ENCODE measurements around the gene SNX24.
"Not testable (repeated sequence)": the region's sequence is repeated elsewhere in the genome, so short reads cannot be mapped to it uniquely, and the experiment has no call there.

Gene SNX24

DNA sequence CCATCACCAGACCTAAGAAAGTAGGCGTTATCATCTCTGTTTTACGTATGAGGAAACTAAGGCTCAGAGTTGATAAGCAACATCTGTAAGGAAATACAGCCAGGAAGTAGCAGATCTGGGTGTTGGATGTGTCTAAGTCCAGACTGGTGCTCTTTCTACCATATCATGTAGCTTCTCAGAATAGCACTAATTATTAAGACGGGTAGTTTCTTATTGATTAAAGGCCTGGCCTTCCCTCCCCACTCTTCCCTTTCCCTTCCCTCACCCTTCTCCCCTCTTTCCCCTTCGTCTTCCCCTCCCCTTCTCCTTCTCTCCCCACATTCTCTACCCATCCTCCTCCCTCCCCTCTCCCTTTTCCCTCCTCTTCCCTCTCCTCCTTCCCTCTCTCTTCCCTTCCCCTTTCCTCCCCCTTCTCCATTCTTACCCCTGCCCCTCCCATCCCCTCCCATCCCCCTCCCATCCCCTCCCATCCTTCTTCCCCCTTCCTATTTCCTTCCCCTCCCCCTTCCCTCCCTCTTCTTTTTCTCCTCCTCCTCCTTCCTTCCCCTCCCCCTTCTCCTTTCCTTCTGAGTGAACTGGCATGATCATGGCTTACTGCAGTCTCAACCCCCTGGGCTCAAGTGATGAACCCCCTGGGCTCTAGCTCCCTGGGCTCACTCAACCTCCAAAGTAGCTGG lies 79.4 kb downstream of the SNX24 start:
- DNase-seq = no peak

DNA sequence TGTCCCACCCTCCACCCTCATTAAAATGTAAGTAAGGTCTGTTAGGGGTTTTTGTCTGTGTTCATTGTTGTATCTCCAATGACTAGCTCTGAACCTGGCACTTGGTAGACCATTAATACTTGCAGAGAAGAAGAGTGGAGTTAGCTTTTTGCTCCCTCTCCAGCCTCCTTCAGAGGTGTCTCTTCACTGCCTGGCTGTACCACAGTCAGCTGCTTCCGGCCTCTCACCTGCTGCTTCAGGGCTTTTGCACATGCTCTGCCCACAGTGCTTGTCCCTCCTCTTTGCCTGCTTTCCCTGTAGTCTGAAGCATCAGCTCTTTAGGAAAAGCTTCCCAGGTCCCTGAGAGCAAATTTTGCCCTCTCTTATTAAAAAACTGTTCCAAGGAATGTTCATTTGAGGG lies 83.6 kb downstream of the SNX24 start:
- DNase-seq = no peak

- DNase-seq = no peak
Measured at GRCh38 chr5:122929980-122930379, 84.6 kb downstream of the SNX24 start.

GRCh38 chr5:122933956-122934355 lies 88.5 kb downstream of the SNX24 start:
- DNase-seq = no peak

GRCh38 chr5:122936088-122936487 lies 90.7 kb downstream of the SNX24 start:
- DNase-seq = no peak

- DNase-seq = no peak
Measured at GRCh38 chr5:122937914-122938313, 92.5 kb downstream of the SNX24 start.

- no peak for DNase-seq
Measured at GRCh38 chr5:122940890-122941289, 95.5 kb downstream of the SNX24 start.

GRCh38 chr5:122941737-122942136 lies 96.3 kb downstream of the SNX24 start:
- no peak for DNase-seq

DNA sequence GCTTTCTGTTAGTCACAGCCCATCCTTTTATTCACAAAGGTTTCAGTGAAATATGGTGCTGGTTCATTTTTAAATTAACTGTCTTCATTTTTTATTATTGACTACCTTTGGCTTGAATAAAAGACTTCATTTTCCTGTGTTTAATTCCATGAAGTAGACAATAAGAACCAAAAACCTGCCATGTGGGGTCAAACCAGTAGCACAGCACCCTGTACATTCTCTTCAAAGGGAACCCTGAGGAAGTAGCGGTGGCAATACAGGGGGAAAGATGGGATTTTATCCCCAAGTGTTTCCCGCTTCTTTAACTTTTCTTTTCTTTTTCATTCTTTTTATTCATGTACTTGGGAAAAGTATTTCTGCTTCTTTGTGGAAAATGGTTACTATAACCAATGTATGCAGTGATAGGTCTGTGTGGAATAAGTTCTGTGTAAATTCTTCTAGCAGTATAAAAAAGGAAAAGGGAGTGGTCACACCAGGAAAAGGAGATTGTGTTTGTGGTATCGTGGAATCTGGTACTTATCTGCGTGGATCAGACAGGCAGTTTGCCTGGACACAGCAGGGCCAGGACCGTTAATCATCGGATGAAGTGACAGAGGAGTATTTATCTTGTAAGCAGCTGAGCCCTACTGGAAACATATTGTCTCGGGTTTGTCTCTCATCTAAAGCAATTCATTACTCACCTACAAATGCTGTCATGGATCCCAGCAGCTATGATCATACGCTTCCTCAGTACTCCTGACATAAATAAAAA lies 96.9 kb downstream of the SNX24 start:
- DNase-seq = no peak

- no peak for DNase-seq
Measured at GRCh38 chr5:122943050-122943698, 97.8 kb downstream of the SNX24 start.

DNA sequence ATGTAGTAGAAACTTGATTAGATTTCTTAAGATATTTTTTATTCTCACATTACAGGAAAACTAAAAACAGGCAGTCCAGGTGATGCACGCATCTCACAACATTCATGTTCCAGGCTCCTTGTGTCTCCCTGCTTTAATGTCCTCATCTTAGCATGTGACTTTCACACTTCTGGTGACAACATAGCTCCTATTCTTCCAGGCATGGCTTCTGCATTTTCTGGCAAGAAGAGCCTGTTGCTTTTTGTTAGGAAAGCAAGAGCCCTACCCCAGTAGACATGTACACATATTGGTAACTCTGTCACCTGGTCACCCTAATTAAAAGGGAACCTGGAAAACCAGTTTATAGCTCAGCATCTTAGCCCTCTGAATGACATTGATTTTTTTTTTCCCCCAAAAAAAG lies 98.6 kb downstream of the SNX24 start:
- no peak for DNase-seq

- DNase-seq = no peak
Measured at GRCh38 chr5:122947372-122947771, 102.0 kb downstream of the SNX24 start.

DNA sequence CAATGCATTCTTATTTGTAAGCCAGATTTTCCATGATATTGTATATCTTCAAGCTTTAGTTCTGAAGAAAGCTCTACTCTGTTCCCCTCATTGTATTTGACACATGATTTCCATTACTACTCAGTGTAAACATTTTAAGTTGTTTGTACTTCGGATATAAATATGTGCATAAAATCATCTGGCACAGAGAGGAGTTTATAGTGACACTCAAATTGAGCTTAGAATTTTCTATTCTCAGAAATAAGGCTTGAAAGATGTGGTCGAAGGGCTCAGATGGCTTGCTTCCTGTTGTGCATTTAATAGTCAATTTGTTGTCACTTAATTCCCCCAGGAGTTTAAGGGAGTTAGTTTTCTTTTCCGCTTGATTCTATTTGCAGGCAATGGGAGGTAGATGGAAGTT lies 102.4 kb downstream of the SNX24 start:
- DNase-seq = no peak

DNA sequence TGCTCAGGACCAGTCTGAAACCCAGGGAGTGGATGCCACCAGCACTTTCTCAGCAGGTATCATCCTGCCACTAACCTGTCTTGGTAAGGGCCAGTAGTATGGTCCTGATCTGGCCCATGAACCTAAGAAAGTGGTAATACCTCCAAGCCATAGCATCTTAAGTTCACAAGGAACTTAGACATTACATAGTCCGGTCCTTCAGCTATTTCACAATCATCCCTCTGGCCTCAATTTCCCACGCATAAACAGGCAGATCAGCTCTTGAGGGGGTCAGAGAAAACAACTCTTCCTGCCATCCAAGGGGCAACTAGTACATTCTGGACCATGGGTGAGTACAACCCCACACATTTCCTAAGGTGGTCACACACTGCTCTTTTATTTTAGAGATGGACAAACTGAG lies 102.9 kb downstream of the SNX24 start:
- no peak for DNase-seq

DNA sequence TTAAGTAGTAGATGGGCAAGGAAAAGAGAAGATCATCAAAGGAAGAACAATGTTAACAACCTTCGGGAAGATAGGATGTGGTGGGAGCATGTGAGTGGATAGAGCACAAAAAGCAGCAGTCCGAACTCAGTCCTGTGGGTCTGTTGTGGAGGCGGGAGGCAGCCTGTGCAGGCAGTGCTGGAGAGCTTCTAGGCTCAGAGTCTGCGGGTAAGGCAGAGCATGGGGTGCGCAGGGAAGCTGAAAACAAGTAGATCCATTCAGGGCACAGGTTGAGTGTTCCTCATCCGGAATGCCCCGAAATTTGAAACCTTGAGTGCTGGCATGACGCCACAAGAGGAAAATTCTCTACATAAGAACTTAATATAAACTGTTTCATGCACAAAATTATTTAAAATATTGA lies 106.2 kb downstream of the SNX24 start:
- DNase-seq = no peak

GRCh38 chr5:122954719-122955118 lies 109.3 kb downstream of the SNX24 start:
- no peak for DNase-seq

DNA sequence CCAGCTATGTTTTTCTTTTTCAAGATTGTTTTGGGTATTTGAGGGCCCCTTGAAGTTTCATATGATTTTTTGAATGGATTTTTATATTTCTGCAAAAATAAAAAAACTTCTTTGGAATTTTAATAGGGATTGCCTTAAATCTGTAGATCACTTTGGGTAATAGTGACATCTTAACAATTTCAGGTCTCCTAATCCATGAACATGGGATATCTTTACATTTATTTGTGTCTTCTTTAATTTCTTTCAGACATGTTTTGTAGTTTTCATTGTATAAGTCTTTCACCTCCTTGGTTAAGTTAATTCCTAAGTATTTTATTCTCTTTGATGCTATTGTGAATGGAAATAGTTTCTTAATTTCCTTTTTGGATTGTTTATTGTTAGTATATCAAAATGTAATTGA lies 112.0 kb downstream of the SNX24 start:
- DNase-seq = no peak

- DNase-seq = no peak
Measured at GRCh38 chr5:122959740-122960445, 114.5 kb downstream of the SNX24 start.

DNA sequence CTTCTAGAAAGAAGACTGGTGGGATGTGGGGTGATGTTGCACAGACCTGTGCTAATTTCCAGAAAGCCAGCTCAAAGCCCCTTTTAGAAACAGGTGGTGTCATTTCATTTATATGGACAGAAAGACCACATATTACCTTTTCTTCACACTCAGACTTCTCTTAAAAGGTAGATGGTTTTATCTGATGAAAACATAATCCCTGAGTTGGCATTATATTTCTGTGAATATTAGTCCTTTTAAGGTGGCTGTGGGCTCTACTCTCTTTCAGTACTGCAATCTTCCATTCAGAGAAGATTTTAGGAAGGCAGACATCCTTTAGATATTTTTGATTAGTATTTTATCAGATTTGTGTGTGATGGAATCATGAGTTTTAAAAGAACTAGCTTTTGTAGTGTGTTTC lies 117.9 kb downstream of the SNX24 start:
- no peak for DNase-seq

GRCh38 chr5:122965111-122965510 lies 119.7 kb downstream of the SNX24 start:
- DNase-seq = no peak

DNA sequence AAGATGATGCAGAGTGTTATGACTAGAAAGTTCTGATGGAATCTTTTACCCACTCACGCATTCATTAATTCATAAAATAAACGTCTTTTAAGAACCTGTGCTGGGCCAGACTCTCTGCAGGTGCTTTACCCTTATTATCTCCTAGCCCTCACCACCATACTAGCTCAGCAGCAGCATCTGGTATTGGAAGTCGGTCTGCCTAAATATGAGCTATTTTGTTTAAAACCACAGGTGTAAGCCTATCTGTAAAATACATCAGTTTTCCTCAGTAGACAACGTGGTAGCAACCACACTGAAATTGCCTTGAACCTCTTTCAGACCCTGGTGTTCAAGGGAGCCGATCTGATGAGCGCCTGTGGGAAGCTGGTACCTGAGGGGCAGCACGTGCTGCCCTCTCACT lies 121.7 kb downstream of the SNX24 start:
- no peak for DNase-seq

- DNase-seq = no peak
Measured at GRCh38 chr5:122967625-122968024, 122.2 kb downstream of the SNX24 start.

DNA sequence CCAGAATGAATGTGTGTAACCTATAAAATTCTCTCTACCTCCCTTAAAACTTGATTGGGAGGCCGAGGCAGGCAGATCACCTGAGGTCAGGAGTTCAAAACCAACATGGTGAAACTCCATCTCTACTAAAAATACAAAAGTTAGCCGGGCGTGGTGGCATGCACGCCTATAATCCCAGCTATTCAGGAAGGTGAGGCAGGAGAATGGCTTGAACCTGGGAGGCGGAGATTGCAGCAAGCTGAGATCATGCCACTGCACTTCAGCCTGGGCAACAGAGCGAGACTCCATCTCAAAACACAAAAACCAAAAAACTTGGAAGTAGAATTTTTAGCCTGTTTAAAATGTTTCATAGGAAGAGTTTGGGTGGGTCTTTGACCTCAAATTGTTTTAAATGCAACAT lies 122.6 kb downstream of the SNX24 start:
- DNase-seq = not testable (repeated sequence)

- DNase-seq = no peak
Measured at GRCh38 chr5:122971333-122971732, 125.9 kb downstream of the SNX24 start.

Data from cerebellar nuclear complex (tissue), 1 donor.